NK-92 (cell line): Measurements from ENCODE around the gene EFNA4.

Experiments used
- DNase-seq: peaks from one replicate; lab custom pipeline; 2025; ENCODE audit not compliant: unreplicated experiment; lab: John Stamatoyannopoulos, UW

The EFNA4 gene

GRCh38 chr1:155063550-155064110 lies at the start of gene EFNA4:
EFNA4 (plus strand) TSS chr1:155063740; CDS start chr1:155063824, 84 bp downstream.
- DNase-seq: no peak

- DNase-seq: no peak
These were observed 48.6 kb upstream of the EFNA4 start for GRCh38 chr1:155014709-155015508.

- no peak for DNase-seq
These were observed 47.9 kb upstream of the EFNA4 start for GRCh38 chr1:155015527-155016230.

GRCh38 chr1:155016231-155016831 lies 47.2 kb upstream of the EFNA4 start:
- no peak for DNase-seq

- no peak for DNase-seq
These were observed 46.2 kb upstream of the EFNA4 start for GRCh38 chr1:155017041-155017945.

GRCh38 chr1:155017946-155018316 lies 45.6 kb upstream of the EFNA4 start:
- DNase-seq: no peak

GRCh38 chr1:155018617-155019348 lies 44.8 kb upstream of the EFNA4 start:
- no peak for DNase-seq

- DNase-seq: no peak
These were observed 43.9 kb upstream of the EFNA4 start for GRCh38 chr1:155019377-155020245.

GRCh38 chr1:155022136-155022926 lies 41.2 kb upstream of the EFNA4 start:
- DNase-seq: no peak

- DNase-seq: no peak
These were observed 40.7 kb upstream of the EFNA4 start for GRCh38 chr1:155022927-155023236.

GRCh38 chr1:155023627-155024026 lies 39.9 kb upstream of the EFNA4 start:
- no peak for DNase-seq

GRCh38 chr1:155024315-155024714 lies 39.2 kb upstream of the EFNA4 start:
- DNase-seq: no peak

GRCh38 chr1:155026154-155026553 lies 37.4 kb upstream of the EFNA4 start:
- DNase-seq: no peak

- DNase-seq: no peak
These were observed 37.0 kb upstream of the EFNA4 start for GRCh38 chr1:155026588-155026987.

GRCh38 chr1:155029513-155030242 lies 33.9 kb upstream of the EFNA4 start:
- DNase-seq: no peak

GRCh38 chr1:155030243-155030795 lies 33.2 kb upstream of the EFNA4 start:
- no peak for DNase-seq

GRCh38 chr1:155030899-155031298 lies 32.6 kb upstream of the EFNA4 start:
- no peak for DNase-seq
